ENCODE results near the gene SRSF6.
"Not testable (repeated sequence)": the region's sequence is repeated elsewhere in the genome, so short reads cannot be mapped to it uniquely, and the experiment has no call there.

Gene SRSF6

DNA sequence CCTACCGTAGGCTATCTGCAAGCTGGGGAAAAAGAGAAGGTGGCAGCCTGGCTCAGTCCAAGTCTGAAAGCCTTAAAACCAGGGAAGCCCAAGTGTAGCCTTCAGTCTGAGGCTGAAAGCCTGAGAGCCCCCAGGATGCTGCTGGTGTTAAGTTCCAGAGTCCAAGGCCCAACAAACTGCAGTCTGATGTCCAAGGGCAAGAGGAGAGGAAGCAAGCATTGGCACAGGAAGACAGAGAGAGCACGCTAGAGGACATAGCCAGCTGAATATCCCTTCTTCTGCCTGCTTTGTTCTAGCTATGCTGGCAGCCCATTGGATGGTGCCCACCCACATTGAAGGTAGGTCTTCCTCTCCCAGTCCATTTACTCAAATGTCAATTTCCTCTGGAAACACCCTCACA lies 37.7 kb downstream of the SRSF6 start:
- no peak overlapping the region for H3K4me3 ChIP-seq
- H3K4me1 ChIP-seq: no peaks in the 10 kb centered on the region
- no peaks in the 10 kb centered on the region for H3K36me3 ChIP-seq
- no peaks in the 10 kb centered on the region for H3K27me3 ChIP-seq
- TF ChIP-seq Cebpa-rat (IDR thresholded peaks at IDR 0.05): no peak
- H3K4me2 ChIP-seq: no peak overlapping the region
- H3K9me3 ChIP-seq (replicated peaks in 1 of 11): no peaks in the 10 kb centered on the region; a peak in 1 of 22 replicates
- no peaks in the 10 kb centered on the region for H4K20me1 ChIP-seq
- no peak overlapping the region for H3K27ac ChIP-seq
- no peak overlapping the region for H3K9ac ChIP-seq

DNA sequence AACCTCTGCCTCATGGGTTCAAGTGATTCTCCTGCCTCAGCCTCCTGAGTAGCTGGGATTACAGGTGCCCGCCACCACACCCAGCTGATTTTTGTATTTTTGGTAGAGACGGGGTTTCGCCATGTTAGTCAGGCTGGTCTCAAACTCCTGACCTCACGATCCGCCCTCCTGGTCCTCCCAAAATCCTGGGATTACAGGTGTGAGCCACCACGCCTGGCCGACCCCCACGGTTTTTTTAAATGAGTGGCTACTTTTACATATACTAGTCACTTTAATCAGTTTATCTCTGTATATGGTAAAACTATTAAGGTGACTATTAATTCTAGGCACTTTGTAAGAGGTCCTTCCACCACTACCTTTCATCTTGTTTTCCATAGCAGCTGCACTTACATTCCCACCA lies 44.3 kb downstream of the SRSF6 start:
- not testable (repeated sequence) for H3K9me3 ChIP-seq (replicated peaks in 1 of 11); H3K4me1 ChIP-seq; H4K20me1 ChIP-seq; H3K36me3 ChIP-seq; H3K9ac ChIP-seq; H3K27ac ChIP-seq; H3K4me3 ChIP-seq; H3K4me2 ChIP-seq
- H3K27me3 ChIP-seq: peaks cover 8 to 22% (median 18%) of the 10 kb centered on the region in 11 experiments

GRCh38 chr20:43506238-43506637 lies 48.5 kb downstream of the SRSF6 start:
- no peak overlapping the region for H3K4me2 ChIP-seq

GRCh38 chr20:43507150-43508080 lies 49.7 kb downstream of the SRSF6 start, which contains the start of gene L3MBTL1:
L3MBTL1 (plus strand) TSS chr20:43507697; CDS start chr20:43513504, 5,807 bp downstream.
- H3K27me3 ChIP-seq: peaks cover 35 to 54% (median 46%) of the 10 kb centered on the region in 11 experiments
- no peaks in the 10 kb centered on the region for H3K36me3 ChIP-seq
- peak within 1 kb of the TSS; percentile 55 to 88 (median 70) for H3K4me2 ChIP-seq
- TF ChIP-seq Cebpa-rat (IDR thresholded peaks at IDR 0.05): no peak
- no peaks in the 10 kb centered on the region for H4K20me1 ChIP-seq
- peaks cover 10 to 27% (median 17%) of the 10 kb centered on the region in 11 experiments; a peak in 19 of 22 replicates for H3K9me3 ChIP-seq (replicated peaks in 1 of 11)
- H3K27ac ChIP-seq: no peak within 1 kb of the TSS
- H3K9ac ChIP-seq: peak within 1 kb of the TSS in 2 of 11 experiments; percentile 10 to 53; a peak in 2 of 22 replicates
- peaks cover 0 to 16% (median 2%) of the 10 kb centered on the region in 10 experiments; a peak in 7 of 20 replicates for H3K4me1 ChIP-seq
- H3K4me3 ChIP-seq: peak within 1 kb of the TSS; percentile 18 to 63 (median 50); a peak in 19 of 20 replicates

More at GRCh38 chr20:43506238-43506637, 48.5 kb downstream of the SRSF6 start:
- H3K9me3 ChIP-seq (replicated peaks in 1 of 11): peaks cover 10 to 27% (median 17%) of the 10 kb centered on the region in 11 experiments; a peak in 19 of 22 replicates
- TF ChIP-seq Cebpa-rat (IDR thresholded peaks at IDR 0.05): no peak
- H3K9ac ChIP-seq: no peak overlapping the region
- H3K4me1 ChIP-seq: peaks cover 0 to 16% (median 2%) of the 10 kb centered on the region in 10 experiments; a peak in 7 of 20 replicates
- no peak overlapping the region for H3K4me3 ChIP-seq
- no peaks in the 10 kb centered on the region for H3K36me3 ChIP-seq
- peaks cover 35 to 54% (median 46%) of the 10 kb centered on the region in 11 experiments for H3K27me3 ChIP-seq
- no peak overlapping the region for H3K27ac ChIP-seq
- H4K20me1 ChIP-seq: no peaks in the 10 kb centered on the region

DNA sequence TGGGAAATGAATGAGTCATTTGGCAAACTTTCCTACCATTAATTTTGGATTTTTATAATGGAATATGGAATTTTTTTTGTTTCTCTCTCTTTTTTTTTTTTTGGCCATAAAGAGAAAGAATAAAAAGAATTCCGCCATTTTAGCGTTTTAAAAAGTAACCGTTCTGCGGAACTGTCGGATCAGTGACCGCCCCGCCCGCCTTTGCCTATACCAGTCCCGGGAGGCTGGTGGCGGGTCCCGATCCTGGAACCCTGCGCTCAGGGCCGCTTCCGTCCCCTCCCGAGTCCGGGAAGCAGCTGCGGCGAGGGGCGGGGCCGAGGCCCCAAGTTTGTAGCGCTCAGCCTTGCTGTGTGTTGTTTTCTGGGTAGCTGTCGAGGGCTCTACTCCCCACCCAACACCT lies 50.4 kb downstream of the SRSF6 start:
- H3K4me1 ChIP-seq: peaks cover 0 to 16% (median 3%) of the 10 kb centered on the region in 10 experiments; a peak in 8 of 20 replicates
- H4K20me1 ChIP-seq: no peaks in the 10 kb centered on the region
- H3K27ac ChIP-seq: no peak overlapping the region
- H3K4me2 ChIP-seq: peak overlapping the region; percentile 55 to 88 (median 70)
- peak overlapping the region in 2 of 11 experiments; percentile 10 to 53; a peak in 2 of 22 replicates for H3K9ac ChIP-seq
- TF ChIP-seq Cebpa-rat (IDR thresholded peaks at IDR 0.05): no peak
- peaks cover 35 to 54% (median 46%) of the 10 kb centered on the region in 11 experiments for H3K27me3 ChIP-seq
- no peaks in the 10 kb centered on the region for H3K36me3 ChIP-seq
- peak overlapping the region; percentile 18 to 63 (median 50); a peak in 19 of 20 replicates for H3K4me3 ChIP-seq
- peaks cover 10 to 27% (median 17%) of the 10 kb centered on the region in 11 experiments; a peak in 19 of 22 replicates for H3K9me3 ChIP-seq (replicated peaks in 1 of 11)

DNA sequence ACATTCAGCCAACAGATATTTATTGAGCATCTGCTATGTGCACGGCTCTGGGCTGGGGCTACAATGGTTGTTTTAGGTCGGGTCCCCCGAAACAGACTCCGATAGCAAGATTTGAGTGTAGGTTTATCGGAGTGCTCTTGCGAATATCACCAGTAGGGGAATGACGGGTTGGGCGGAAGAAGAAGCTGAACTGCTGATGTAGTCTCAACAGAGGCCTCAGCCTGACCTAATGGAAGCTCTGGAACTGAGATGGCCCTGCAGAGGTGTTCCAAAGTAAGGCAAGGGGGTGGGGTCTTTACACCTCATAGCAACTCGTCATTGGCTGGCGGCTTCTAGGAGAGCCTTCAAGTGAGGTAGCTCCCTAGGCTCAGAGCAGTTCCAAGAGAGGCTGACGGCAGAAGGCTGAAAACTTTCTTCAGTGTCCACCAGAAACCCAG lies 50.9 kb downstream of the SRSF6 start:
- Histone ChIP-seq H3K4me1 (peaks cover 0 to 16% (median 5%) of the 10 kb centered on the region in 10 experiments; a peak in 8 of 20 replicates), H4K20me1 (no peaks in the 10 kb centered on the region), H3K4me2 (peak overlapping the region in 10 of 11 experiments; percentile 55 to 80 (median 68); a peak in 11 of 22 replicates), H3K27ac (no peak overlapping the region), H3K9ac (no peak overlapping the region), H3K9me3 (replicated peaks in 1 of 11) (peaks cover 10 to 27% (median 17%) of the 10 kb centered on the region in 11 experiments; a peak in 19 of 22 replicates), H3K36me3 (no peaks in the 10 kb centered on the region), H3K27me3 (peaks cover 35 to 54% (median 46%) of the 10 kb centered on the region in 11 experiments), H3K4me3 (peak overlapping the region in 7 of 10 experiments; percentile 45 to 63 (median 52); a peak in 7 of 20 replicates)
- no peak for TF ChIP-seq Cebpa-rat (IDR thresholded peaks at IDR 0.05)

GRCh38 chr20:43511879-43512278 lies 54.2 kb downstream of the SRSF6 start:
- Histone ChIP-seq H3K4me2 (no peak overlapping the region), H3K9ac (no peak overlapping the region), H3K27ac (no peak overlapping the region), H3K9me3 (replicated peaks in 1 of 11) (peaks cover 10 to 24% (median 17%) of the 10 kb centered on the region in 11 experiments; a peak in 19 of 22 replicates), H3K4me1 (peaks cover 11 to 27% (median 19%) of the 10 kb centered on the region in 10 experiments; a peak in 16 of 20 replicates), H3K4me3 (no peak overlapping the region), H3K36me3 (0 out of 22 replicates have a peak, but pooled peaks cover 0 to 6% (median 0%) of the 10 kb centered on the region in 11 experiments), H3K27me3 (peaks cover 28 to 34% (median 30%) of the 10 kb centered on the region in 11 experiments), H4K20me1 (peaks cover 0 to 5% (median 0%) of the 10 kb centered on the region in 11 experiments; a peak in 1 of 22 replicates)
- no peak for TF ChIP-seq Cebpa-rat (IDR thresholded peaks at IDR 0.05)

DNA sequence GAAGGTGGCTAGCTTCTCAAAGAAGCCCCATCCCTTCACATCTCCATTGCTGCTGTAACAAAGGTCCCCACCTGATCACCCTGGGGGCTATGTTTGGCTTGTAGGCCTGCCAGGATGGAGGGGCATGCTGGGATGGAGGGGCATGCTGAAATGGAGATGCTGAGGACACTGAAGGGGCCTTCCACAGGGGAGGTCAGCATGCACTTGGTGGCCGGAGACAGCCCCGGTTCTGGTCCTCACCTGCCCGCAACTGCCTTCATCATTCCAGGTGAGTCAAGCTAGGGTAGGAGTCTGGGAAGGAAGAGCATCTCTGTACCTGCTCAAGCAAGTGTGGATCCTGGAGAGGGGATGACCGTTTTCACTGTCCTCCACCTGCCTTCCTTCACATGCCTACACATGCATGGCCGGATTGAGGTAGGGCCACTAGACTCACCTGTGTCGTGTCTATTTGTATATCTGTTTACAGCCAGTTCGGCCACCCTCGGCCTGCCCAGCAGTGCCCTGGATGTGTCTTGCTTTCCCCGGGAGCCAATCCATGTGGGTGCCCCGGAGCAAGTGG lies 55.8 kb downstream of the SRSF6 start:
- Histone ChIP-seq H3K27me3 (peaks cover 13 to 18% (median 14%) of the 10 kb centered on the region in 11 experiments), H4K20me1 (peaks cover 0 to 5% (median 0%) of the 10 kb centered on the region in 11 experiments; a peak in 1 of 22 replicates), H3K9me3 (replicated peaks in 1 of 11) (peaks cover 0 to 8% (median 3%) of the 10 kb centered on the region in 11 experiments; a peak in 12 of 22 replicates), H3K4me1 (peaks cover 11 to 20% (median 18%) of the 10 kb centered on the region in 10 experiments; a peak in 15 of 20 replicates), H3K27ac (peak overlapping the region in 5 of 11 experiments; percentile 20 to 55 (median 35); a peak in 7 of 22 replicates), H3K9ac (peak overlapping the region in 10 of 11 experiments; percentile 33 to 72 (median 56); a peak in 18 of 22 replicates), H3K4me3 (peak overlapping the region; percentile 50 to 77 (median 69)), H3K4me2 (peak overlapping the region; percentile 53 to 79 (median 68)), H3K36me3 (peaks cover 0 to 14% (median 2%) of the 10 kb centered on the region in 11 experiments; a peak in 5 of 22 replicates)
- TF ChIP-seq Cebpa-rat (IDR thresholded peaks at IDR 0.05): no peak

All from BLaER1 treated with 17β-estradiol and CSF1 and Interleukin-3, amounts not matched to agents 10 nM and 100 nM (cell line).